Small intestine (tissue), 7 donors: ENCODE results near the gene ZNF410. TPM values are rescaled to one million over a fixed set of nuclear protein-coding genes. Genes with fewer than 3 reads are reported as not detected.

Source experiments
- DNase-seq, 2 donors: peaks; one replicate each; pipeline versions ENCODE4 v3.0.0 to v3.0.0-alpha.2; 2013
- FAIRE-seq: peaks from 2 replicates; lab custom pipeline; 2012; peaks lifted over from hg19 to GRCh38; lab: Jason Lieb, UNC
- H3K27ac ChIP-seq, 3 donors: one replicate each; pipeline ENCODE4 v1.5.1; 2013; ENCODE audit warnings: low read length in 2 of 3, mild to moderate bottlenecking in 2 of 3, control low read depth in 1 of 3, inconsistent platforms in 1 of 3, low read depth in 1 of 3, moderate library complexity in 1 of 3
- H3K27me3 ChIP-seq, 3 donors: one replicate each; pipeline ENCODE4 v1.6.1; 2013; ENCODE audit warnings: low read length in 3 of 3, inconsistent platforms in 1 of 3; ENCODE audit not compliant: control insufficient read depth in 3 of 3, insufficient read depth in 3 of 3
- H3K36me3 ChIP-seq, 3 donors: one replicate each; pipeline ENCODE4 v1.6.1; 2013; ENCODE audit warnings: low read length in 3 of 3, inconsistent platforms in 1 of 3, low read depth in 1 of 3, mild to moderate bottlenecking in 1 of 3, moderate library complexity in 1 of 3; ENCODE audit not compliant: control insufficient read depth in 3 of 3, insufficient read depth in 2 of 3
- H3K4me1 ChIP-seq, 3 donors: one replicate each; pipeline ENCODE4 v1.6.1; 2013; ENCODE audit warnings: low read length in 2 of 3, inconsistent platforms in 1 of 3, low read depth in 1 of 3, mild to moderate bottlenecking in 1 of 3, moderate library complexity in 1 of 3; ENCODE audit not compliant: control insufficient read depth in 3 of 3, insufficient read depth in 2 of 3
- H3K4me3 ChIP-seq, 3 donors: one replicate each; pipeline ENCODE4 v1.5.1; 2013; ENCODE audit warnings: low read length in 3 of 3, control low read depth in 1 of 3, inconsistent platforms in 1 of 3, low read depth in 1 of 3, mild to moderate bottlenecking in 1 of 3, moderate library complexity in 1 of 3
- H3K9me3 ChIP-seq, 2 donors: one replicate each; pipeline ENCODE4 v1.6.1; 2013; ENCODE audit warnings: low read depth in 1 of 2, low read length in 1 of 2; ENCODE audit not compliant: control insufficient read depth in 2 of 2, insufficient read depth in 1 of 2
- WGBS, 3 donors: extraction: QIAGEN DNeasy Blood & Tissue Kit; methylation state at CpG; one replicate each; pipeline ENCODE4 v1.1.7; 2013; 5-methylcytosine and 5-hydroxymethylcytosine counted together
- polyA plus RNA-seq, 4 donors: library from polyadenylated mRNA; stranded (reverse) in 3 of 4; unstranded in 1 of 4; fragments of 200-250 nt in 3 of 4; fragments of 120-200 nt in 1 of 4; gene quantifications; one replicate each; pipeline versions ENCODE4 v1.2.1 to v1.2.3, GENCODE V29; 2013
- donor health status: healthy with polysubstance abuse.
- donor health status: control.
- donor health status: control.
- donor health status: Bipolar disorder and iron deficiency.
- donor health status: healthy.

The ZNF410 gene
- polyA plus RNA-seq, 4 donors, result 30.7 to 50.1 (median 36.7) TPM

- Histone ChIP-seq H3K27me3 (peaks cover 0 to 30% (median 0%) of the 10 kb centered on the region in 3 donors), H3K36me3 (peaks cover 0 to 33% (median 4%) of the 10 kb centered on the region in 3 donors), H3K4me3 (no peak overlapping the region), H3K9me3 (no peaks in the 10 kb centered on the region), H3K4me1 (no peaks in the 10 kb centered on the region), H3K27ac (no peak overlapping the region)
- DNase-seq (peak; percentile 32 to 76), FAIRE-seq (no peak)
- 16 to 59% (median 33%) methylated on average over 4 of the region's 4 CpGs for WGBS, 3 donors
Measured at GRCh38 chr14:73945159-73945670, 58.6 kb downstream of the ZNF410 start.

GRCh38 chr14:73949752-73950734 is 63.4 kb downstream of the ZNF410 start, which contains the start of the genes COQ6 and FAM161B:
COQ6 (plus strand) TSS chr14:73950302; CDS start chr14:73950333, 31 bp downstream.
FAM161B (minus strand) TSS chr14:73950094; CDS start chr14:73950026, 68 bp downstream.
- peaks cover 1 to 12% (median 4%) of the 10 kb centered on the region in 3 donors for H3K36me3 ChIP-seq
- 0 to 1% (median 0%) methylated on average over 70 of the region's 70 CpGs for WGBS, 3 donors

GRCh38 chr14:73953731-73954130 is 67.1 kb downstream of the ZNF410 start:
- FAIRE-seq (no peak), DNase-seq (no peak)
- 83 to 95% (median 94%) methylated on average over 1 of the region's 1 CpG for WGBS, 3 donors
- Histone ChIP-seq H3K4me3 (no peak overlapping the region), H3K9me3 (no peaks in the 10 kb centered on the region), H3K27ac (no peak overlapping the region), H3K36me3 (peaks cover 4 to 30% (median 10%) of the 10 kb centered on the region in 3 donors), H3K27me3 (no peaks in the 10 kb centered on the region), H3K4me1 (peaks cover 0 to 6% (median 0%) of the 10 kb centered on the region in 3 donors)

More at GRCh38 chr14:73949752-73950734, 63.4 kb downstream of the ZNF410 start, which contains the start of the genes COQ6 and FAM161B:
- peak; percentile 97 to 99 for DNase-seq
- Histone ChIP-seq H3K4me3 (peak within 1 kb of the TSS; percentile 80 to 95 (median 81)), H3K4me1 (peaks cover 0 to 6% (median 0%) of the 10 kb centered on the region in 3 donors), H3K27me3 (peaks cover 0 to 9% (median 0%) of the 10 kb centered on the region in 3 donors), H3K9me3 (no peaks in the 10 kb centered on the region), H3K27ac (peak within 1 kb of the TSS; percentile 94 to 99 (median 96))
- FAIRE-seq, result no peak

- Histone ChIP-seq H3K4me3 (no peak overlapping the region), H3K9me3 (no peaks in the 10 kb centered on the region), H3K27ac (no peak overlapping the region), H3K36me3 (peaks cover 7 to 41% (median 12%) of the 10 kb centered on the region in 3 donors), H3K27me3 (no peaks in the 10 kb centered on the region), H3K4me1 (peaks cover 0 to 4% (median 0%) of the 10 kb centered on the region in 3 donors)
- WGBS, 3 donors, result 73 to 86% (median 84%) methylated on average over 5 of the region's 5 CpGs
- no peak for DNase-seq
- FAIRE-seq, result no peak
Measured at GRCh38 chr14:73955674-73956073, 69.0 kb downstream of the ZNF410 start.

- H3K27me3 ChIP-seq, result no peaks in the 10 kb centered on the region
- no peaks in the 10 kb centered on the region for H3K4me1 ChIP-seq
- no peaks in the 10 kb centered on the region for H3K9me3 ChIP-seq
- DNase-seq (no peak), FAIRE-seq (no peak)
- H3K4me3 ChIP-seq, result no peak overlapping the region
- peaks cover 8 to 55% (median 19%) of the 10 kb centered on the region in 3 donors for H3K36me3 ChIP-seq
- no peak overlapping the region for H3K27ac ChIP-seq
Measured at GRCh38 chr14:73958591-73958990, 71.9 kb downstream of the ZNF410 start.

- Histone ChIP-seq H3K4me1 (no peaks in the 10 kb centered on the region), H3K9me3 (no peaks in the 10 kb centered on the region), H3K4me3 (no peak overlapping the region), H3K27me3 (no peaks in the 10 kb centered on the region), H3K36me3 (peaks cover 10 to 47% (median 11%) of the 10 kb centered on the region in 3 donors), H3K27ac (no peak overlapping the region)
- WGBS, 3 donors, result 82 to 90% (median 87%) methylated on average over 12 of the region's 12 CpGs
- DNase-seq (no peak), FAIRE-seq (no peak)
Measured at GRCh38 chr14:73961192-73961591, 74.5 kb downstream of the ZNF410 start.

- FAIRE-seq, result no peak
- WGBS, 3 donors, result 93 to 95% (median 94%) methylated on average over 4 of the region's 4 CpGs
- Histone ChIP-seq H3K9me3 (no peaks in the 10 kb centered on the region), H3K4me1 (no peaks in the 10 kb centered on the region), H3K27me3 (no peaks in the 10 kb centered on the region), H3K4me3 (no peak overlapping the region), H3K36me3 (peaks cover 14 to 53% (median 20%) of the 10 kb centered on the region in 3 donors), H3K27ac (no peak overlapping the region)
- no peak for DNase-seq
Measured at GRCh38 chr14:73965216-73965615, 78.6 kb downstream of the ZNF410 start.

GRCh38 chr14:73968885-73969284 is 82.2 kb downstream of the ZNF410 start:
- H3K36me3 ChIP-seq, result peaks cover 16 to 62% (median 19%) of the 10 kb centered on the region in 3 donors
- FAIRE-seq, result no peak
- 70 to 96% (median 79%) methylated on average over 2 of the region's 2 CpGs for WGBS, 3 donors

More at GRCh38 chr14:73968885-73969284, 82.2 kb downstream of the ZNF410 start:
- no peaks in the 10 kb centered on the region for H3K27me3 ChIP-seq
- H3K9me3 ChIP-seq, result no peaks in the 10 kb centered on the region
- H3K4me1 ChIP-seq, result peaks cover 0 to 2% (median 0%) of the 10 kb centered on the region in 3 donors
- DNase-seq, result no peak
- H3K27ac ChIP-seq, result no peak overlapping the region
- H3K4me3 ChIP-seq, result no peak overlapping the region
